ENCODE data around the gene PFN4.
"Not testable (repeated sequence)": the region's sequence is repeated elsewhere in the genome, so short reads cannot be mapped to it uniquely, and the experiment has no call there.

The PFN4 gene

GRCh38 chr2:24111407-24111901 is 11.7 kb downstream of the PFN4 start:
- DNase-seq (ENCODE audit: low read depth), result no peak

- DNase-seq (ENCODE audit: low read depth), result no peak
These were observed 12.4 kb downstream of the PFN4 start for GRCh38 chr2:24110660-24111303.

DNA sequence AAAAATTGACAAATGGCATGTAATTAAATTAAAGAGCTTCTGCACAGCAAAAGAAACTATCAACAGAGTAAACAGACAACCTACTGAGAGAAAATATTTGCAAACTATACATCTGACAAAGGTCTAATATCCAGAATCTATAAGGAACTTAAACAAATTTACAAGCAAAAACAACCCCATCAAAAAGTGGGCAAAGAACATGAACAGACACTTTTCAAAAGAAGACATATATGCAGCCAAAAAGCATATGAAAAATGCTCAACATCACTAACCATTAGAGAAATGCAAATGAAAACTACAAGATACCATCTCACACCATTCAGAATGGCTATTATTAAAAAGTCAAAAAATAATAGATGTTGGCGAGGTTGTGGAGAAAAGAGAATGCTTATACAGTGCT is 13.7 kb downstream of the PFN4 start:
- not testable (repeated sequence) for DNase-seq (ENCODE audit: low read depth)

DNA sequence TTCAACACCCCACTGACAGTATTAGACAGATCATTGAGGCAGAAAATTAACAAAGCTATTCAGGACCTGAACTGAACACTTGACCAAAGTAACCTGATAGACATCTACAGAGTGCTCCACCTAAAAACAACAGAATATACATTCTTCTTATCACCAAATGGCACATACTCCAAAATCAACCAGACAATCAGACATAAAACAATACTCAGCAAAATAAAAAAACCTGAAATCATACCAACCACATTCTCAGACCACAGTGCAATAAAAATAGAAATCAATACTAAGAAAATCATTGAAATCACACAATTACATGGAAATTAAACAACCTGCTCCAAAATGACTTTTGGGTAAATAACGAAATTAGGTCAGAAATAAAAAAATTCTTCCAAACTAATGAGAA is 15.8 kb downstream of the PFN4 start:
- no peak for DNase-seq (ENCODE audit: low read depth)

GRCh38 chr2:24106786-24107185 is 16.3 kb downstream of the PFN4 start:
- DNase-seq (ENCODE audit: low read depth), result no peak

DNA sequence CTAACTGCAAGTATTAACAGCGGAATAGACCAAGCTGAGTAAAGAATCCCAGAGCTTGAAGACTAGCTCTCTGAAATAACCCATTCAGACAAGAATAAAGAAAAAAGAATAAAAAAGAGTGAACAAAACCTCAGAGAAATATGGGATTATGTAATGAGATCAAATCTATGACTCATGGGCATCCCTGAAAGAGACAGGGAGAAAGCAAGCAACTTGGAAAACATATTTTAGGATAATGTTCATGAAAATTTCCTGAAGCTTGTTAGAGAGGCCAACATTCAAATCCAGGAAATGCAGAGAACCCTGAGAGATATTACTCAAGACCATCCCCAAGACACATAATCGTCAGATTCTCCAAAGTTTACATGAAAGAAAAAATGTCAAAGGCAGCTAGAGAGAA is 17.3 kb downstream of the PFN4 start:
- no peak for DNase-seq (ENCODE audit: low read depth)

DNA sequence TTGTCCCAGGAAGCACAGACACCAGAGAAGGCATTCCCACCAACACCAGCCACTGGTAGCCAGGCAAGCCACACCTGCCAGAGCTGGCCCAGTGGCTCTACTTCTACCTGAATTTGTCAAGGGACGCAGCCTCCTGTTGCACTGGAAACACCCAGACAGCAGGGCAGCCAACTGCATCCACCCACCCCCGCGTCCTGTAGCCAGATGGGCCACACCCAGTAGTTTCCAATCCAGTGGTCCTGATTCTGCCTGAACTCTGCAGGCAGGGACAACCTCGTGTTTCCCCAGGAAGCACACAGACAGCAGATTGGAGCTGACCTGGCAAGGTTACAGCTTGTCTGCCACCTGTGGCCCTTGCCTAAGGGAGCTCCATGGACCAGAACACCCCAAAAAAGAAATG is 18.2 kb downstream of the PFN4 start:
- no peak for DNase-seq (ENCODE audit: low read depth)

DNA sequence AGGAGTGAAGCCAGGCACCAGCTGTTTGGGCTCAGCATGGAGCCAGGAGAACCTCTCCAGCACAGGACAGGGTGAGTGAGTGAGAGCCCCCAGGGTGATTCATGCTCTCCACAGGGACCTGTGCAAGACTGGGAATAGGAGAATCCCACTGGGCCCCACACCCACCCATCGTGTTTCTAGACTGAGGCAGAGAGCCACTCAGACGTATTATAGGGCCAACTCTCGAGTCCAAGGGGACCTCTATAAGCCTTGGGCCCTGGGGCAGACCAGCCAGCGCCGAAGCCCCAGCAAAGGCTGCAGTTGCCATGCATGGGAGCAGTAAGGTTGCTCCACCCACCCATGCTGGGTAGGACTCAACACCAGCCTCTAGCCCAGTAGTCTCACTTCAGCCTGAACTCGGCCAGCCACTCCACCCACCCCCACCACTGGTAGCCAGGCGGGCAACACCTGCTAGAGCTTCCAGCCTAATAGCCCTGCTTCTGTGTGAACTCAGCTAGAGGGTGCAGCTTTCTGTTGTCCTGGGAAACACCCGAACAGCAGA is 19.0 kb downstream of the PFN4 start:
- no peak for DNase-seq (ENCODE audit: low read depth)

DNA sequence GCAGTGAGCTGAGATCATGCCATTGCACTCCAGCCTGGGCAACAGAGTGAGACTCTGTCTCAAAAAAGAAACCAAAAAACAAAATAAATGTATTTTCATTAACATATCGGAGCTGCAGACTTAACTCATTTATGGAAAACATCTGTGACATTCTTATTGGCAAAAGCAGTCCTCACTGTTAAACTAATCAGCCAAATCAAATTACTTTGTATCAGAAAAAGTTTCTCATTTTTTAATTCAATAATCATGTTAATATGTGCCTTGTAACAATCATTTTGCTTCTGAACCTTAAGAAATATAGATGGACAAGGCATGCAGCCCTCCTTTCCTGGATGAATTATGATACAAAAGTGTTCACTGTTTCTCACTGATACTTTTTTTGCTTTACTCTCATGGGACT is 20.5 kb downstream of the PFN4 start:
- no peak for DNase-seq (ENCODE audit: low read depth)

GRCh38 chr2:24101992-24102391 is 21.1 kb downstream of the PFN4 start:
- no peak for DNase-seq (ENCODE audit: low read depth)

GRCh38 chr2:24100732-24101131 is 22.4 kb downstream of the PFN4 start:
- DNase-seq (ENCODE audit: low read depth), result not testable (repeated sequence)

DNA sequence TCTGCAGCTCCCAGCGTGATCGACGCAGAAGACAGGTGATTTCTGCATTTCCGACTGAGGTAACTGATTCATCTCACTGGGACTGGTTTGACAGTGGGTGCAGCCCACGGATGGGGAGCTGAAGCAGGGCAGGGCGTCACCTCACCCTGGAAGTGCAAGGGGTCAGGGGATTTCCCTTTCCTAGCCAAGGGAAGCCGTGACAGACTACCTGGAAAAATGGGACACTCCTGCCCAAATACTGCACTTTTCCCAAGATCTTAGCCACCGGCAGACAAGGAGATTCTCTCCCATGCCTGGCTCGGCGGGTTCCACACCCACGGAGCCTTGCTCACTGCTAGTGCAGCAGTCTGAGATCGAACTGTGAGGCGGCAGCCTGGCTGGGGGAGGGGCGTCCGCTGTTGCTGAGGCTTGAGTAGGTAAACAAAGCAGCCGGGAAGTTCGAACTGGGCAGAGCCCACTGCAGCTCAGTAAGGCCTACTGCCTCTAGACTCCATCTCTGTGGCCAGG is 27.9 kb downstream of the PFN4 start:
- DNase-seq (ENCODE audit: low read depth), result not testable (repeated sequence)

DNA sequence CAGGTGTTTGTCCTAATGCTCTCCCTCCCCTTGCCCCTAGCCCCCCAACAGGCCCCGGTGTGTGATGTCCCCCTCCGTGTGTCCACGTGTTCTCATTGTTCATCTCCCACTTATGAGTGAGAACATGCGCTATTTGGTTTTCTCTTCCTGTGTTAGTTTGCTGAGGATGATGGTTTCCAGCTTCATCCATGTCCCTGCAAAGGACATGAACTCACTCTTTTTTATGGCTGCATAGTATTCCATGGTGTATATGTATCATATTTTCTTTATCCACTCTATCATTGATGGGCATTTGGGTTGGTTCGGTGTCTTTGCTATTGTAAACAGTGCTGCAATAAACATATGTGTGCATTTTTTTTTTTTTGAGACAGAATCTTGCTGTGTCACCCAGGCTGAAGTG is 29.9 kb downstream of the PFN4 start:
- not testable (repeated sequence) for DNase-seq (ENCODE audit: low read depth)

DNA sequence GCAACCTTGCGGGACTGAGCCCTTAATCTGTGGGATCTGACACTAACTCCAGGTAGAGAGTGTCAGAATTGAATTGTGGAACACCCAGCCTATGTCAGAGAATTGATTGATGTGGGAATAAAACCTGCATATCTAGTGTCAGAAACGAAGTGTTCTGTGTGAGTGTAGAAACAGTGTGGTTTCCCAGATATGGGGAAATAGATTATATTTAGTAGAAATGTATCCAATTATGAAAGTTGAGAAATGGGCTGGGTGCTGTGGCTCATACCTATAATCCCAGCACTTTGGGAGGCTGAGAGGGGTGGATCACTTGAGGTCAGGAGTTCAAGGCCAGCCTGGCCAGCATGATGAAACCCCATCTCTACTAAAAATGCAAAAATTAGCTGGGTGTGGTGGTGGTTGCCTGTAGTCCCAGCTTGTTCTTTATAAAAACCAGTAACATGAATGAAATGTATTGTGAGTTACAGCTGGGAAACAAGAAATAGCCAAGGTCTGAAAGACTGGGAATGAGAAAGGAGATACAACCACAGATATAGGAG is 34.2 kb downstream of the PFN4 start:
- DNase-seq (ENCODE audit: low read depth), result no peak

GRCh38 chr2:24087032-24087431 is 36.1 kb downstream of the PFN4 start:
- DNase-seq (ENCODE audit: low read depth), result no peak

DNA sequence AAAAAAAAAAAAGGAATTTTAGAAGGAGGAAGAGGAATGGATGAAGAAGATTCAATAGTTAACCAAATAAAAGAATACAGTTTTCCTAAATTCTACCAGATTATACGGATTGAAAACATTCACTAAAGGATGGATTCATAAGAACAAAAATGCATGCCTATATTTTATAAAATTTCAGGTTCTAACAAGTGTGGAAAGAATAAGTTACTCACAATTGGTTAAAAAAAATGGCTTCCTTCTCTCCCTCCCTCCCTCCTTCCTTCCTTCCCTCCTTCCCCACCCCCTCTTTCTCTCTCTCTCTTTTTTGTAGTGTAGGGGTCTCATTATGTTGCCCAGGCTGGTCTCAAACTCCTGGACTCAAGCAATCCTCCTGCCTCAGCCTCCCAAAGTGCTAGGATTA is 36.9 kb downstream of the PFN4 start:
- no peak for DNase-seq (ENCODE audit: low read depth)

GRCh38 chr2:24085200-24085489 is 38.0 kb downstream of the PFN4 start:
- DNase-seq (ENCODE audit: low read depth), result no peak

GRCh38 chr2:24084386-24085199 is 38.5 kb downstream of the PFN4 start, which contains the start of gene TP53I3:
TSS of gene TP53I3 (minus strand) at chr2:24084834. CDS start at chr2:24084326, 508 bp downstream.
- DNase-seq (ENCODE audit: low read depth), result peak; percentile 81

DNA sequence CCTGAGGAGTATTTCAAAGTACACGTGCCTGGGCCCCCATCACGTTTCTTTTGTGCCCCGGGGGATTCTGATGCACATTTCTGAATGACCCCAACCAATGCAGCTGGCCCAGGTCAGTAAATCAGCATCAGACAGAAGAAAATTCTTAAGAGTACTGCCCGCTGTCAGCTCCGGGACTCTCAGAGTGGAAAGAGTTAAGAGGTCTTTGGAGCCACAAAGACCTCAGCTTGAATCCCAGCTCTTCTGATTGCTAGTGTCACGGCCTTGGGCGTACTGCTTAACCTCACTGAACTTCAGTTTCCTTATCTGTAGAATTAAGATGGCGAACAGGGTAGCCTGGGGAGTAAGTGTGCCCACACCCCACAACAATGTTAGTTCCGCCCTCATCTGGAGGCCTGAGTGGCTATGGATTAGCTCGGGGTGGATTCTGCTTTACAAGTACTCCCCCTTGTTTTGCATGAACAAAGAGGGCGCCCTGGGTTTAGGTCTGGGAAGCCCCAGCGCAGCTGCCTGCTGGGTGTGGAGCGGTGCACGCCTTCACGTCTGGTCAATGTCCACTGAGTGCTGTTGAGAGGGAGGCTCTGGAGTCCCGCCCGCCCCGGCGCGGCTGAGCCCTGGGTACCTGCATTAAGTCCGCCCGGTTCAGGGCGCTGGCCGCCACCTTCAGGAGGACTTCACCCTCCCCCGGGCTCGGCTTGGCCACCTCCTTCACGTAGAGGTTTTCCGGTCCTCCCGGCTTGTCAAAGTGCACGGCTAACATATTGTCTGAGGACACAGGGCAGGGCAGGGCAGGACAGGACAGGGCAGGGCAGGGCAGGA is 39.4 kb downstream of the PFN4 start:
- peak; percentile 82 for DNase-seq (ENCODE audit: low read depth)

DNA sequence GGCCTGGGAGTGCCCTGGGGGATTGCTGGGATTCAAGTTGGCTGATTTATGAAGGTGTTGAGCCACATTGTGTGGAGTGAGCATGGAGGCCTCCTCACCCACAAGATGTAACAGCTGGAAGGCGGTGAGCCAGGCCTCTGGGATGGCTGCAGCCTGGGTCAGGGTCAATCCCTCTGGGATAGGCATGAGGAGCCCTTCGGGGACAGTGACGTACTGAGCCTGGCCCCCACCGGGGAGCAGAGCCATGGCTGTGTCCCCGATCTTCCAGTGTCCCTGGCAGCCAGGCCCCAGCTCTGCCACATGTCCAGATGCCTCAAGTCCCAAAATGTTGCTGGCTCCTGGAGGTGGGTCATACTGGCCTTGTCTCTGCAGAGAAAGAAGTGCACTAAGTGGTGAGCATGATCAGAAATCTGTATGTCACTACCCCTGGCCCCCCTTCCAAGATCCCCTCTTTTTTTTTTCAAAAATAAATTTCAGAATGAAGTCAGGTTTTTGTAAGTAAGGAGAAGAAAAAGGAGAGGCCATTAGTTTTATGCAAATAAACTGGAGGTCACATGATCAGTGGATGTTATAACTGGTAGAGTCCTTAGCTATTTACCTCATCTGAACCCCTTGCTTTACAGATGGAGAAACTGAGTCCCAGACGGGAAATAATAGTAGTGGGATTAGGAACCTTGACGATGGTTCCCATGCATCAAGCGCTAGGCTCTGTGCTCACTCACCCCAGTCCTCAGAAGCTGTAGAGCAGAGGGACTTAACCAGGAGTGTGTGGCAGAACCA is 40.2 kb downstream of the PFN4 start:
- no peak for DNase-seq (ENCODE audit: low read depth)

DNA sequence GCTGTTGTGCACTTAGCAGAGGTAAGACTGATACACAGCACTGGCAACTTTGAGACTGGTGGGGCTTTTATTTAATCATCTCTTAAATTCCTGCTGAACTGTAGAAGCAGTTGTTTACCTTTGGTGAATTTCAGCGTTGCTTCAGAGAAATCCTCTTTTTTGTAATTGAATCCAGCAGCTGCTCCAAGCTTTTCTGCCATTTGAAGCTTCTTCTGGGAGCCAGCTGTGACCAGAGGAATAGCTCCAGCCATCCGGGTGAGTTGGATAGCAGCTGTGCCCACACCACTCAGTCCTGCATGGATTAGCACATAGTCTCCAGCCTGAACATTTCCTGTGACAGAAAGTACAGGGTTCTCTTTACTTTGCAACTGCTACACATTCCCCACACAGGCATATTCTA is 42.4 kb downstream of the PFN4 start:
- DNase-seq (ENCODE audit: low read depth), result no peak

Measured in CMK (cell line).